HepG2 (cell line): ENCODE data around the gene PAFAH1B2. TPM values are rescaled to one million over a fixed set of nuclear protein-coding genes. Genes with fewer than 3 reads are reported as not detected.

ENCODE experiments used
- ARID2 ChIP-seq: sonication (generic); formaldehyde crosslinking; IDR thresholded peaks from 2 replicates; pipeline ENCODE4 v1.8.1; 2022; ENCODE audit warnings: mild to moderate bottlenecking, missing genetic modification reagents, borderline replicate concordance
- BORCS8-MEF2B ChIP-seq: sonication (generic); formaldehyde crosslinking; IDR thresholded peaks from 2 replicates; pipeline ENCODE4 v1.8.0; 2022; ENCODE audit warnings: mild to moderate bottlenecking, missing genetic modification reagents
- CHCHD3 ChIP-seq: sonication (generic); formaldehyde crosslinking; IDR thresholded peaks from 2 replicates; pipeline ENCODE4 v1.8.0; 2022; ENCODE audit warnings: mild to moderate bottlenecking, missing genetic modification reagents, moderate library complexity
- FOXC1 ChIP-seq: sonication (generic); formaldehyde crosslinking; IDR thresholded peaks from 2 replicates; pipeline ENCODE4 v1.8.0; 2022; ENCODE audit warnings: mild to moderate bottlenecking, missing genetic modification reagents, borderline replicate concordance
- HDAC2 ChIP-seq: sonication (generic); formaldehyde crosslinking; IDR thresholded peaks from 2 replicates; pipeline ENCODE4 v1.4.0; 2020; ENCODE audit warnings: missing genetic modification reagents
- HNRNPLL ChIP-seq: fragments of 200-400 bp; formaldehyde crosslinking; IDR thresholded peaks from 2 replicates; pipeline ENCODE4 v1.6.1; 2017; ENCODE audit warnings: mild to moderate bottlenecking, low read depth, low read length; ENCODE audit not compliant: poor library complexity, severe bottlenecking
- KDM5A ChIP-seq: fragments of 200-600 bp; sonication (generic); IDR thresholded peaks from 2 replicates; pipeline ENCODE4 v1.7.0; 2018; ENCODE audit warnings: antibody characterized with exemption, mild to moderate bottlenecking, low read length, borderline replicate concordance
- MBD4 ChIP-seq: IDR thresholded peaks from 2 replicates; pipeline ENCODE4 v1.6.1; 2012; ENCODE audit warnings: low read length, inconsistent platforms, borderline replicate concordance
- NAIF1 ChIP-seq: sonication (generic); formaldehyde crosslinking; IDR thresholded peaks from 2 replicates; pipeline ENCODE4 v1.5.0; 2020; ENCODE audit warnings: mild to moderate bottlenecking, missing genetic modification reagents, borderline replicate concordance
- RFX3 ChIP-seq: IDR thresholded peaks from 2 replicates; pipeline ENCODE4 v1.6.1; 2016; ENCODE audit warnings: missing biosample characterization, missing genetic modification reagents
- RFXANK ChIP-seq: IDR thresholded peaks from 2 replicates; pipeline ENCODE4 v1.6.1; 2016
- SNRNP70 ChIP-seq: fragments of 200-400 bp; formaldehyde crosslinking; IDR thresholded peaks from 2 replicates; pipeline ENCODE4 v1.6.1; 2017; ENCODE audit warnings: mild to moderate bottlenecking, low read depth, low read length, moderate library complexity
- TBX2 ChIP-seq: sonication (generic); formaldehyde crosslinking; IDR thresholded peaks from 2 replicates; pipeline ENCODE4 v1.5.0; 2020; ENCODE audit warnings: missing genetic modification reagents, mild to moderate bottlenecking, borderline replicate concordance
- THAP7 ChIP-seq: sonication (generic); formaldehyde crosslinking; IDR thresholded peaks from 2 replicates; pipeline ENCODE4 v1.8.1; 2023; ENCODE audit warnings: mild to moderate bottlenecking, missing genetic modification reagents
- ZBTB3 ChIP-seq: sonication (generic); formaldehyde crosslinking; IDR thresholded peaks from 2 replicates; pipeline ENCODE4 v1.4.0; 2020; ENCODE audit warnings: low read depth, mild to moderate bottlenecking, moderate library complexity, missing genetic modification reagents, borderline replicate concordance
- ZFP62 ChIP-seq: sonication (generic); formaldehyde crosslinking; IDR thresholded peaks from 2 replicates; pipeline ENCODE4 v1.4.0; 2020; ENCODE audit warnings: missing genetic modification reagents
- ZFP82 ChIP-seq: sonication (generic); formaldehyde crosslinking; IDR thresholded peaks from 2 replicates; pipeline ENCODE4 v1.5.1; 2020; ENCODE audit warnings: mild to moderate bottlenecking, missing genetic modification reagents, borderline replicate concordance
- ZNF17 ChIP-seq: sonication (generic); formaldehyde crosslinking; IDR thresholded peaks from 2 replicates; pipeline ENCODE4 v1.5.0; 2020; ENCODE audit warnings: mild to moderate bottlenecking, missing genetic modification reagents
- ZNF180 ChIP-seq: sonication (generic); formaldehyde crosslinking; IDR thresholded peaks from 2 replicates; pipeline ENCODE4 v1.4.0; 2020; ENCODE audit warnings: low read depth, missing genetic modification reagents, borderline replicate concordance
- ZNF276 ChIP-seq: sonication (generic); formaldehyde crosslinking; IDR thresholded peaks from 2 replicates; pipeline ENCODE4 v1.4.0; 2020; ENCODE audit warnings: mild to moderate bottlenecking, low read depth, missing genetic modification reagents
- ZNF549 ChIP-seq: sonication (generic); formaldehyde crosslinking; IDR thresholded peaks from 2 replicates; pipeline ENCODE4 v1.5.0; 2020; ENCODE audit warnings: missing genetic modification reagents
- polyA plus RNA-seq, 8 experiments: library from polyadenylated mRNA; depleted of rRNA in 3 of 8; stranded (reverse) in 7 of 8; unstranded in 1 of 8; fragments of >200 nt; fragmentation: Illumina TruSeq in 4 of 8; extraction: Trizol in 4 of 8; gene quantifications; 2 replicates each; pipeline versions ENCODE4 v1.2.1 to v1.2.3, GENCODE V29; 2011 to 2016; ENCODE audit warnings: low read depth in 4 of 8, missing spikeins in 1 of 8, mixed read lengths in 1 of 8; ENCODE audit not compliant: insufficient read depth in 1 of 8
- total RNA-seq, 5 experiments: library from RNA; depleted of rRNA; stranded (reverse); fragments of >200 nt; fragmentation: Illumina TruSeq; extraction: Trizol; gene quantifications; 2 replicates each; pipeline ENCODE4 v1.2.3, GENCODE V29; 2016; ENCODE audit warnings: low read depth in 1 of 5
- TF ChIP-seq, protein P1 (sequence below): sonication (generic); formaldehyde crosslinking; IDR thresholded peaks from 2 replicates; pipeline ENCODE4 v1.8.0; 2022; ENCODE audit warnings: mild to moderate bottlenecking, missing genetic modification reagents; ENCODE audit not compliant: insufficient replicate concordance
- TF ChIP-seq, protein P2 (sequence below): sonication (generic); formaldehyde crosslinking; IDR thresholded peaks from 2 replicates; pipeline ENCODE4 v1.5.0; 2020; ENCODE audit warnings: mild to moderate bottlenecking, missing genetic modification reagents

Gene PAFAH1B2
- total and polyA plus RNA-seq, 2 of the 13 experiments (the other 11 are each of a cell fraction or from before 2014, with no cell fraction given): 28.8 to 104 TPM

GRCh38 chr11:117098269-117099232 is 45.5 kb upstream of the PAFAH1B2 start, which contains the start of gene SIK3 (continued):
- TF ChIP-seq NAIF1 (CRISPR knock-in tag): peak; percentile 35; the same call in 1 of the 2 replicates
- peak; percentile 63; the same call in 1 of the 2 replicates for TF ChIP-seq ARID2 (CRISPR knock-in tag)
- TF ChIP-seq KDM5A: peak; percentile 50; the same call in 1 of the 2 replicates
- TF ChIP-seq BORCS8-MEF2B: no peak
- peak; percentile 87 for TF ChIP-seq RFXANK
- TF ChIP-seq ZNF549: no peak
- no peak for TF ChIP-seq ZBTB3 (CRISPR knock-in tag)
- no peak for TF ChIP-seq ZNF180 (CRISPR knock-in tag)
- TF ChIP-seq FOXC1: peak; percentile 32; the same call in 1 of the 2 replicates
- TF ChIP-seq TBX2 (CRISPR knock-in tag): no peak
- TF ChIP-seq, protein P1, sequence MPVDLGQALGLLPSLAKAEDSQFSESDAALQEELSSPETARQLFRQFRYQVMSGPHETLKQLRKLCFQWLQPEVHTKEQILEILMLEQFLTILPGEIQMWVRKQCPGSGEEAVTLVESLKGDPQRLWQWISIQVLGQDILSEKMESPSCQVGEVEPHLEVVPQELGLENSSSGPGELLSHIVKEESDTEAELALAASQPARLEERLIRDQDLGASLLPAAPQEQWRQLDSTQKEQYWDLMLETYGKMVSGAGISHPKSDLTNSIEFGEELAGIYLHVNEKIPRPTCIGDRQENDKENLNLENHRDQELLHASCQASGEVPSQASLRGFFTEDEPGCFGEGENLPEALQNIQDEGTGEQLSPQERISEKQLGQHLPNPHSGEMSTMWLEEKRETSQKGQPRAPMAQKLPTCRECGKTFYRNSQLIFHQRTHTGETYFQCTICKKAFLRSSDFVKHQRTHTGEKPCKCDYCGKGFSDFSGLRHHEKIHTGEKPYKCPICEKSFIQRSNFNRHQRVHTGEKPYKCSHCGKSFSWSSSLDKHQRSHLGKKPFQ (CRISPR knock-in tag): peak; percentile 36
- TF ChIP-seq HDAC2 (CRISPR knock-in tag): peak; percentile 30; the same call in 1 of the 2 replicates
- no peak for TF ChIP-seq ZFP62 (CRISPR knock-in tag)
- TF ChIP-seq SNRNP70: no peak
- TF ChIP-seq ZFP82: no peak
- no peak for TF ChIP-seq THAP7 (CRISPR knock-in tag)
- TF ChIP-seq, protein P2, sequence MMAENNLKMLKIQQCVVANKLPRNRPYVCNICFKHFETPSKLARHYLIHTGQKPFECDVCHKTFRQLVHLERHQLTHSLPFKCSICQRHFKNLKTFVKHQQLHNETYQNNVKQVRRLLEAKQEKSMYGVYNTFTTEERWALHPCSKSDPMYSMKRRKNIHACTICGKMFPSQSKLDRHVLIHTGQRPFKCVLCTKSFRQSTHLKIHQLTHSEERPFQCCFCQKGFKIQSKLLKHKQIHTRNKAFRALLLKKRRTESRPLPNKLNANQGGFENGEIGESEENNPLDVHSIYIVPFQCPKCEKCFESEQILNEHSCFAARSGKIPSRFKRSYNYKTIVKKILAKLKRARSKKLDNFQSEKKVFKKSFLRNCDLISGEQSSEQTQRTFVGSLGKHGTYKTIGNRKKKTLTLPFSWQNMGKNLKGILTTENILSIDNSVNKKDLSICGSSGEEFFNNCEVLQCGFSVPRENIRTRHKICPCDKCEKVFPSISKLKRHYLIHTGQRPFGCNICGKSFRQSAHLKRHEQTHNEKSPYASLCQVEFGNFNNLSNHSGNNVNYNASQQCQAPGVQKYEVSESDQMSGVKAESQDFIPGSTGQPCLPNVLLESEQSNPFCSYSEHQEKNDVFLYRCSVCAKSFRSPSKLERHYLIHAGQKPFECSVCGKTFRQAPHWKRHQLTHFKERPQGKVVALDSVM (CRISPR knock-in tag): no peak
- TF ChIP-seq CHCHD3 (CRISPR knock-in tag): no peak
- TF ChIP-seq MBD4: no peak
- no peak for TF ChIP-seq ZNF276
- peak; percentile 93 for TF ChIP-seq RFX3 (CRISPR knock-in tag)
- TF ChIP-seq HNRNPLL: no peak
- TF ChIP-seq ZNF17 (CRISPR knock-in tag): no peak
